ENCODE results near the gene KLHDC10.
"Not testable (repeated sequence)": the region's sequence is repeated elsewhere in the genome, so short reads cannot be mapped to it uniquely, and the experiment has no call there.

DNA sequence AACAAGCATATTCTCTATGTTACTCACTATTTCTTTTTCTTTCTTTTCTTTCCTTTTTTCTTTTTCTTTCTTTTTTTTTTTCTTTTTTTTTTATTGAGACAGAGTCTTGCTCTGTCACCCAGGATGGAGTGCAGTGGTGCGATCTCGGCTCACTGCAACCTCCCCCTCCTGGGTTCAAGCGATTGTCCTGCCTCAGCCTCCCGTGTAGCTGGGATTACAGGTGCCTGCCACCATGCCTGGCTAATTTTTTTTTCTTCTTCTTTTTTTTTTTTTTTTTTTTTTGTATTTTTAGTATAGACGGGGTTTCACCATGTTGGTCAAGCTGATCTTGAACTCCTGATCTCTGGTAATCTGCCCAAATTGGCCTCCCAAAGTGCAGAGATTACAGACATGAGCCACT, 75.8 kb downstream of the KLHDC10 start:
- TF ChIP-seq POLR2A, EP300 (IDR thresholded peaks at IDR 0.05): not testable (repeated sequence)
- TF ChIP-seq, protein P1, sequence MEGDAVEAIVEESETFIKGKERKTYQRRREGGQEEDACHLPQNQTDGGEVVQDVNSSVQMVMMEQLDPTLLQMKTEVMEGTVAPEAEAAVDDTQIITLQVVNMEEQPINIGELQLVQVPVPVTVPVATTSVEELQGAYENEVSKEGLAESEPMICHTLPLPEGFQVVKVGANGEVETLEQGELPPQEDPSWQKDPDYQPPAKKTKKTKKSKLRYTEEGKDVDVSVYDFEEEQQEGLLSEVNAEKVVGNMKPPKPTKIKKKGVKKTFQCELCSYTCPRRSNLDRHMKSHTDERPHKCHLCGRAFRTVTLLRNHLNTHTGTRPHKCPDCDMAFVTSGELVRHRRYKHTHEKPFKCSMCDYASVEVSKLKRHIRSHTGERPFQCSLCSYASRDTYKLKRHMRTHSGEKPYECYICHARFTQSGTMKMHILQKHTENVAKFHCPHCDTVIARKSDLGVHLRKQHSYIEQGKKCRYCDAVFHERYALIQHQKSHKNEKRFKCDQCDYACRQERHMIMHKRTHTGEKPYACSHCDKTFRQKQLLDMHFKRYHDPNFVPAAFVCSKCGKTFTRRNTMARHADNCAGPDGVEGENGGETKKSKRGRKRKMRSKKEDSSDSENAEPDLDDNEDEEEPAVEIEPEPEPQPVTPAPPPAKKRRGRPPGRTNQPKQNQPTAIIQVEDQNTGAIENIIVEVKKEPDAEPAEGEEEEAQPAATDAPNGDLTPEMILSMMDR (IDR thresholded peaks at IDR 0.05) = not testable (repeated sequence)
